Epithelial cell of esophagus (primary cell): ENCODE results near the gene SMPX.

Experiments used
- DNase-seq: peaks from one replicate; pipeline ENCODE4 v3.0.0; 2010; ENCODE audit warnings: low read depth
- H3K4me3 ChIP-seq: 2 replicates; pipeline ENCODE4 v1.5.1; 2011; ENCODE audit warnings: mild to moderate bottlenecking, low read length, control low read depth
- CTCF ChIP-seq: IDR thresholded peaks from 2 replicates; pipeline ENCODE4 v1.5.1; 2011; ENCODE audit warnings: low read depth, mild to moderate bottlenecking, low read length, control low read depth, inconsistent platforms; ENCODE audit not compliant: insufficient read depth; ENCODE audit errors: missing control alignments

The SMPX gene

GRCh38 chrX:21744721-21745120 lies 13.2 kb downstream of the SMPX start:
- DNase-seq = no peak
- TF ChIP-seq CTCF = no peak
- no peak overlapping the region for H3K4me3 ChIP-seq

- no peak overlapping the region for H3K4me3 ChIP-seq
- no peak for TF ChIP-seq CTCF
- DNase-seq = no peak
Observed at GRCh38 chrX:21744060-21744459, 13.9 kb downstream of the SMPX start.

- no peak for TF ChIP-seq CTCF
- H3K4me3 ChIP-seq = no peak overlapping the region
- DNase-seq = no peak
Observed at GRCh38 chrX:21741869-21742701, 15.8 kb downstream of the SMPX start.

GRCh38 chrX:21741364-21741763 lies 16.6 kb downstream of the SMPX start:
- H3K4me3 ChIP-seq = no peak overlapping the region
- no peak for DNase-seq
- TF ChIP-seq CTCF = no peak

GRCh38 chrX:21740329-21741274 lies 17.3 kb downstream of the SMPX start:
- no peak for DNase-seq
- TF ChIP-seq CTCF = no peak
- H3K4me3 ChIP-seq = no peak overlapping the region

- DNase-seq = no peak
- no peak overlapping the region for H3K4me3 ChIP-seq
- TF ChIP-seq CTCF = no peak
Observed at GRCh38 chrX:21738950-21739287, 19.0 kb downstream of the SMPX start.
